ENCODE results near the gene SMYD2.

SMYD2 gene

DNA sequence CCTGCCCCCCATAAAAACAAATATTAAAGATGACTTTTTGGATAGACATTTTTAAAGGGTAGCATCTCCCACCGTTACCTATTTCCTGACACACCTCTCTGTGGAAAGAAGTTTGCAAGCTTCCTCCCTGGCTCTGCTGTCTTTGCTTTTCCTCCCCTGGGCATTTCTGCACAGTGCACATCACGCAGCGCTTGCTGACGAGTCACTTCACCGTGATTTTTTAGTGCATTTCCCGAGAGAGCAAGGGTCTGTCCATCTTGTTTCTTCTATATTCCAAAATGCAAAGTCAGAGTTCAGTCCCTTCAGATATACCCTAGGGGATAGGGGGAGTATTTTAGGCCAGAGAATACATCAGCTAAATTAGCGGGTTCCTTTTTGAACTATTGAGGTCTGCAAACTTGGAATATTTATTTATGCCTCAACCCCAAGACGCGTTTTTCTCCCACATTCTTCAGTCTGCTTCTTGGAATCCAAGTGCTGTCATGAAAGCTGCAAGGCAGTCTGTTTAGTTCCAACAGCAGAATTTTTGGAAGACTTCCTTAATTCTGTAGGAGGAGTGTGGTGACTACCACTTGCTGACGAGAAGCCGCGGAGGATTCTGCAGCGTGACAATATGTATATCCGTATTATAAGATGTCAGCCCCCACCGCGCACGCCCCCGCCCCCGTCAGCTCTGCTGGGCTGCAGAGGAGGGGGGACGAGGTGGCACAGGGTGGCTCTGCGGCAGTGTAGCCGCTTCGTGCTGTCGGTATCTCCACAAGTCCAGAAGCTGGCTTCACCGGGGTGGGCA, 22.4 kb downstream of the SMYD2 start:
- no peak overlapping the region for H3K4me3 ChIP-seq (ENCODE audit: low read depth, low read length)
- no peak for DNase-seq (ENCODE audit: low read depth)
- TF ChIP-seq, protein P1, sequence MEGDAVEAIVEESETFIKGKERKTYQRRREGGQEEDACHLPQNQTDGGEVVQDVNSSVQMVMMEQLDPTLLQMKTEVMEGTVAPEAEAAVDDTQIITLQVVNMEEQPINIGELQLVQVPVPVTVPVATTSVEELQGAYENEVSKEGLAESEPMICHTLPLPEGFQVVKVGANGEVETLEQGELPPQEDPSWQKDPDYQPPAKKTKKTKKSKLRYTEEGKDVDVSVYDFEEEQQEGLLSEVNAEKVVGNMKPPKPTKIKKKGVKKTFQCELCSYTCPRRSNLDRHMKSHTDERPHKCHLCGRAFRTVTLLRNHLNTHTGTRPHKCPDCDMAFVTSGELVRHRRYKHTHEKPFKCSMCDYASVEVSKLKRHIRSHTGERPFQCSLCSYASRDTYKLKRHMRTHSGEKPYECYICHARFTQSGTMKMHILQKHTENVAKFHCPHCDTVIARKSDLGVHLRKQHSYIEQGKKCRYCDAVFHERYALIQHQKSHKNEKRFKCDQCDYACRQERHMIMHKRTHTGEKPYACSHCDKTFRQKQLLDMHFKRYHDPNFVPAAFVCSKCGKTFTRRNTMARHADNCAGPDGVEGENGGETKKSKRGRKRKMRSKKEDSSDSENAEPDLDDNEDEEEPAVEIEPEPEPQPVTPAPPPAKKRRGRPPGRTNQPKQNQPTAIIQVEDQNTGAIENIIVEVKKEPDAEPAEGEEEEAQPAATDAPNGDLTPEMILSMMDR (conservative IDR thresholded peaks at IDR 0.05; ENCODE audit: low read depth, low read length): no peak

DNA sequence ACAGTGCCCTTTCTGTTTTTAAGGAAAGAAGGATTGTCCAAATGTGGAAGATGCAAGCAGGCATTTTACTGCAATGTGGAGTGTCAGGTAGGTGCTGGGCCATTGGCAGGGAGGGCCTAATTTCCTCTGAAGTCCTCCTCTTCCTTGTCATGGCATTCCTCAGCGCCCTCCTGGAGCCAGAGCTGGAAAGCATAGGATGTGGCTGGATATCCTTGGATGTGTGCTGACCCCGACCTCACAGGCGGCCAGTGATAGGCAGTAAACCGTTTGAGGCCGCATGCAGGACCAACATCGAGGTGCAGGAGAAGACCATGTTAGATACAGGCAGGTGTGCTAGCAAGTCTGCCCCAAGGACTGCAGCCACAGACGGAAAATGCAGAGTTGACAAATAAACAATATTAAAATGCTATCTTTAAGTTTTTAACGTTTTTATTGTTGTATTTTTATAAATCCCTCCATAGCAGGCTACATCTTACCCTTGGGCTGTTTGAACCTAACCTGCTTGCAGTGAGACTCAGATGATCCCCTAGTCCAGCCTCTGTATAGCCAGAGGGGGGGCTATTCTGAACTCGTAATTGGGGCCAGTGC, 24.3 kb downstream of the SMYD2 start:
- H3K4me3 ChIP-seq (ENCODE audit: low read depth, low read length): no peak overlapping the region
- TF ChIP-seq, protein P1 (conservative IDR thresholded peaks at IDR 0.05; ENCODE audit: low read depth, low read length): no peak
- DNase-seq (ENCODE audit: low read depth): no peak

DNA sequence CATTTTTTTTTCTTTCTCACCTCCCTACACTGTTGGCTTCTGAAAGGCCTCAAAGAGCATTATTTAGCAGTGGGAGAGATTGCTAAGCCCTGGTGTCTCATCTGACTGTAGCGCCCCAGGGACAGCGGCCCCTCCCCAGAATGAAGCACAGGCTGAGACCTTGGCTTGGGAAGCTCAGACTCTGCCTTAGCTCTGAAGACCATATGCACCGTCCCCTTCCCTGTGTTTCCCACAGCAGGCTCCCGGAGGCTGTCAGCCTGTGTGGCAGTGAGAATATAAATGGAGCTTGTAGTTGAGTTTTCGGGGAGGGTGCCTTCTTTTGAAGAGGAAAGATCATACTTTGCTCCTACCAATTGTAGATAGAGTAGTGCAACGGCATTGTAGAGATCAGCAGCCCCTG, 25.3 kb downstream of the SMYD2 start:
- TF ChIP-seq, protein P1 (conservative IDR thresholded peaks at IDR 0.05; ENCODE audit: low read depth, low read length): no peak
- H3K4me3 ChIP-seq (ENCODE audit: low read depth, low read length): no peak overlapping the region
- no peak for DNase-seq (ENCODE audit: low read depth)

DNA sequence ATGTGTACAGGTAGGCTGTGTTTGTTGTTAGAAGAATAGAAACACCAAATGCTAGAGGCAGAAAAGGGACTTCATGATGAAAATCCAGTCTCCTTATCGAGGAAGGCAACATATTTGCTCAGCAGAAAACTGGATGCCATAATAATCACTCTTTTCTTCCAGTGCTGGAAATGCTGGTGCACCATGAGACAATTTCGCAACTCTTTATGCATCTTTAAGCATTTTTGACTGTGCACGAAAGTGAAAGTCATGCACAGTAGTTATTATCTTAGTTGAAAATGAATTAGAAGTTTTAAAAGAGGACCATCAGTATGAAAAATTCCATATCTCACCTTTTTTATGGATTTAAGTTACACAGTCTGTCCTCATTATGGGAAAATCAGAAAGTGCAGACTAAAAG, 29.1 kb downstream of the SMYD2 start:
- H3K4me3 ChIP-seq (ENCODE audit: low read depth, low read length): no peak overlapping the region
- DNase-seq (ENCODE audit: low read depth): peak; percentile 60
- TF ChIP-seq, protein P1 (conservative IDR thresholded peaks at IDR 0.05; ENCODE audit: low read depth, low read length): no peak

DNA sequence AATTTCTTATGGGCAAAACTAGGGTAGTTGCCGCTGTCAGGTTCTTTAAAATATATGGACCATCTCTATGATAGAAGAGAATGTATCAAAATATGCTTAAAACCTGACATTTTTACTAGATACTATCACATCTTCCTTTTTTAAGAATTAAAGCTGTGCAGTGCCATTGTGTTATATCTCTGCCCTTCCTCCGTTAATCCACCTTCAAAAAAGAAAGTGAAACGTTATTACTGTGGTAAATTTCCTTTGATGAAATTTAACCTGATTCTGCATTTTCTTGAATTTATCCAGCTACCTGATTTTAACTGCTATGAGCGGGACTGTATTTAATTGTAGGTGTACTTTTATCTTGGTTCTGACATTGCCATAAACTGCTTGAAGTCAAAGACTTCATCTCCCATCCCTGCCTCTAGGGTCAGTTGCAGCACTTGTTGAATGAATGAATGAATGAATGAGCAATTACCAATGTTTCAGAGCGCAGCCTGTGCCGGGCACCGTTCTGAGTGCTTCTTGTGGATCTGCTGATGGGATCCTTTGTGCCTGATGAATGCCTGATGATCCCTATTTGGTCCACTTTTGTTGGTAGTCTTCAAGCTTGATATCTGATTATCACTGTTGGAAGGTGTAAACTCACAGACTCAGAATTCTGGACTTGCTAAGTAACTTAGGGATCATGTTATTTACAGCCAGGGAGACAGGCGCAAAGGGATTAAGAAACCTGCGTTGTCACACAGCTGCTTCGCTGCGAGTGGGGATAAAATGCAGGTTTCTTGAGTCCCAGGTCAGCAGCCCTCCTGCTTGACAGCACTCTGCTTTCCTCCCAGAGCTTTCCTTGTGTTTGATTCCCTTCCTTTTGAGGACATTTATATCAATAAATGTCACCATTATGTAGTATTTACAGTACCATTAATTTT, 30.1 kb downstream of the SMYD2 start:
- no peak for DNase-seq (ENCODE audit: low read depth)
- TF ChIP-seq, protein P1 (conservative IDR thresholded peaks at IDR 0.05; ENCODE audit: low read depth, low read length): no peak
- H3K4me3 ChIP-seq (ENCODE audit: low read depth, low read length): no peak overlapping the region

DNA sequence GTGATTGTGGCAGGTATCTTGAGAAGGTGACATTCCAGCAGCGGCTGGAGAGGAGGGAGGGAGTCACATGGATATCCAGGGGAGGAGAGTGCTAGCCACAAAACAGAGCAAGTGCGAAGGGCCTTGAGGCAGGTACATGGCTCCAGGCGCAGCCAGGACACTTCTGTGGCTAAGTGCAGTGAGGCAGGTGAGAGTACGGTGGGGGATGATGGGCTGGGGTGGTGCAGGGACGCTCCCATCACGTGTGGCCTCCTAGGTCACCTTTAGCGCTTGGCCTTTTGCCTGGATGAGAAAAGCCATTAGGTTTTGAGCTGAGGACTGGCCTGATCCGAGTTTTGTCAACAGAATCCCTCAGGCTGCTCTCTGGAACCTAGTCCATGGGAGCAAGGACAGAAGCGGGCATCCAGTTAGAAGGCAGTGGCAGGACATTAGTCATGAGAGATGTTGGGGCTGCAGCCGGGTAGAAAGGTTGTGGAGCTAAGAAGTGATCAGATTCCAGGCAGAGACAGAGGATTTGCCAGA, 31.6 kb downstream of the SMYD2 start:
- no peak for DNase-seq (ENCODE audit: low read depth)
- TF ChIP-seq, protein P1 (conservative IDR thresholded peaks at IDR 0.05; ENCODE audit: low read depth, low read length): no peak
- no peak overlapping the region for H3K4me3 ChIP-seq (ENCODE audit: low read depth, low read length)

Data from choroid plexus epithelial cell (primary cell).